HCT116 (cell line): ENCODE measurements around the gene GCK. TPM values are rescaled to one million over a fixed set of nuclear protein-coding genes. Genes with fewer than 3 reads are reported as not detected.

Source experiments
- ATAC-seq: fragments of 200-7000 bp; cut with Tn5 transposase; 2 replicates; pipeline ENCODE4 v1.9.1; 2020; ENCODE audit warnings: mild to moderate bottlenecking, moderate library complexity
- BruUV-seq: library from RNA; stranded (reverse); fragments of 400-500 nt; replicated peaks from 2 replicates; lab custom pipeline; 2021; lab: Mats Ljungman, UMichigan
- CTCF ChIA-PET: fragments of 300-600 bp; sonication (Branson Sonifier 250); formaldehyde crosslinking; loops from one replicate; lab custom pipeline; 2021; ENCODE audit warnings: antibody characterized with exemption; lab: Charles Lee
- POLR2A ChIA-PET: fragments of 300-600, 350-600 bp; sonication (Branson Sonifier 250); formaldehyde crosslinking; loops from one replicate; lab custom pipeline; 2021; ENCODE audit warnings: antibody characterized with exemption; lab: Charles Lee
- RAD21 ChIA-PET, 2 experiments: fragments of 300-600 bp; sonication (Branson Sonifier 250); formaldehyde crosslinking; loops; one replicate each; lab custom pipeline; 2023; ENCODE audit warnings: low total read pairs in 2 of 2; ENCODE audit not compliant: uncharacterized antibody in 2 of 2, unreplicated experiment in 2 of 2, low non-redundant PET in 1 of 2; lab: Charles Lee
- DNase-seq: peaks from one replicate; pipeline ENCODE4 v3.0.0-alpha.2; 2010; ENCODE audit warnings: low read depth, low spot score
- H2AFZ ChIP-seq: fragments of 200-600 bp; shearing (Covaris generic), sonication (generic); 2 replicates; pipeline ENCODE4 v1.6.1; 2017; ENCODE audit warnings: low read depth, mixed run types, mixed read lengths, antibody characterized with exemption, low read length; ENCODE audit not compliant: poor library complexity, severe bottlenecking
- H3K27ac ChIP-seq: 2 replicates; pipeline ENCODE4 v1.5.1; 2012; ENCODE audit warnings: low read depth, low read length
- H3K27me3 ChIP-seq: fragments of 200-600 bp; sonication (generic); 2 replicates; pipeline ENCODE4 v1.6.1; 2016; ENCODE audit warnings: mixed run types, low read length, mixed read lengths; ENCODE audit not compliant: insufficient read depth
- H3K36me3 ChIP-seq, 2 experiments: fragments of 200-500 bp in 1 of 2; fragments of 200-600 bp in 1 of 2; sonication (Bioruptor generic) in 1 of 2; sonication (generic) in 1 of 2; 2 replicates each; pipeline versions ENCODE4 v1.5.1 to v1.6.1; 2014 to 2016; ENCODE audit warnings: low read length in 2 of 2, inconsistent platforms in 1 of 2, mixed read lengths in 1 of 2, mixed run types in 1 of 2; ENCODE audit not compliant: insufficient read depth in 2 of 2, control insufficient read depth in 1 of 2
- H3K4me1 ChIP-seq, 2 experiments: fragments of 200-600 bp in 1 of 2; sonication (generic) in 1 of 2; 2 replicates each; pipeline versions ENCODE4 v1.5.1 to v1.6.1; 2012 to 2017; ENCODE audit warnings: low read length in 2 of 2, inconsistent platforms in 1 of 2, mild to moderate bottlenecking in 1 of 2, mixed read lengths in 1 of 2, mixed run types in 1 of 2, moderate library complexity in 1 of 2; ENCODE audit not compliant: insufficient read depth in 2 of 2, control insufficient read depth in 1 of 2
- H3K4me2 ChIP-seq: fragments of 200-600 bp; sonication (generic); 2 replicates; pipeline ENCODE4 v1.6.1; 2017; ENCODE audit warnings: mixed run types, low read length, mixed read lengths
- H3K4me3 ChIP-seq, 2 experiments: fragments of 200-600 bp in 1 of 2; sonication (generic) in 1 of 2; replicated peaks in 1 of 2; 2 replicates each; pipeline ENCODE4 v1.5.1; 2011 to 2016; ENCODE audit warnings: low read length in 2 of 2, control low read depth in 1 of 2, low read depth in 1 of 2, mild to moderate bottlenecking in 1 of 2, mixed read lengths in 1 of 2, mixed run types in 1 of 2
- H3K79me2 ChIP-seq: fragments of 200-600 bp; sonication (generic); 2 replicates; pipeline ENCODE4 v1.6.1; 2017; ENCODE audit warnings: mild to moderate bottlenecking, mixed run types, low read length, moderate library complexity, mixed read lengths; ENCODE audit not compliant: insufficient read depth
- H3K9ac ChIP-seq: fragments of 200-600 bp; sonication (generic); 2 replicates; pipeline ENCODE4 v1.6.1; 2016; ENCODE audit warnings: low read length, mixed read lengths
- H3K9me2 ChIP-seq: fragments of 200-600 bp; sonication (generic), shearing (Covaris generic); 2 replicates; pipeline ENCODE4 v1.6.1; 2017; ENCODE audit warnings: mixed run types, mild to moderate bottlenecking, moderate library complexity; ENCODE audit not compliant: insufficient read depth
- H3K9me3 ChIP-seq, 2 experiments: fragments of 200-500 bp in 1 of 2; fragments of 200-600 bp in 1 of 2; sonication (Bioruptor generic) in 1 of 2; sonication (generic) in 1 of 2; 2 replicates each; pipeline ENCODE4 v1.6.1; 2014 to 2017; ENCODE audit warnings: low read length in 2 of 2, mixed read lengths in 2 of 2, inconsistent platforms in 1 of 2, low read depth in 1 of 2, mild to moderate bottlenecking in 1 of 2, mixed run types in 1 of 2, moderate library complexity in 1 of 2; ENCODE audit not compliant: control insufficient read depth in 1 of 2, insufficient read depth in 1 of 2
- H4K20me1 ChIP-seq: fragments of 200-600 bp; sonication (generic), shearing (Covaris generic); 2 replicates; pipeline ENCODE4 v1.6.1; 2017; ENCODE audit warnings: mixed run types, mild to moderate bottlenecking, moderate library complexity; ENCODE audit not compliant: insufficient read depth
- CEBPB ChIP-seq: IDR thresholded peaks from 2 replicates; pipeline ENCODE4 v1.6.1; 2012; ENCODE audit warnings: low read depth
- EZH2 ChIP-seq: fragments of 200-600 bp; sonication (generic); IDR thresholded peaks from 2 replicates; pipeline ENCODE4 v1.6.1; 2017; ENCODE audit warnings: antibody characterized with exemption, mixed run types
- EZH2phosphoT487 ChIP-seq: fragments of 200-600 bp; IDR thresholded peaks from 2 replicates; pipeline ENCODE4 v1.6.1; 2018; ENCODE audit warnings: antibody characterized with exemption, borderline replicate concordance
- JUND ChIP-seq: IDR thresholded peaks from 2 replicates; pipeline ENCODE4 v1.6.1; 2012
- POLR2A ChIP-seq: IDR thresholded peaks from 2 replicates; pipeline ENCODE4 v1.7.0; 2011; ENCODE audit warnings: borderline replicate concordance; ENCODE audit not compliant: insufficient read depth, insufficient read length; ENCODE audit errors: extremely low read depth
- POLR2AphosphoS5 ChIP-seq: IDR thresholded peaks from 2 replicates; pipeline ENCODE4 v1.6.1; 2011; ENCODE audit warnings: mild to moderate bottlenecking, low read depth, low read length, moderate library complexity
- SP1 ChIP-seq: IDR thresholded peaks from 2 replicates; pipeline ENCODE4 v1.6.1; 2012; ENCODE audit warnings: low read depth
- SRF ChIP-seq: IDR thresholded peaks from 2 replicates; pipeline ENCODE4 v1.6.1; 2012; ENCODE audit warnings: low read depth
- TCF7L2 ChIP-seq: IDR thresholded peaks from 2 replicates; pipeline ENCODE4 v1.7.0; 2011; ENCODE audit warnings: borderline replicate concordance, inconsistent platforms; ENCODE audit not compliant: insufficient read depth, insufficient read length; ENCODE audit errors: extremely low read depth
- intact Hi-C: fragments of 100-400 bp; cut with micrococcal nuclease; formaldehyde crosslinking; loops from 2 replicates; pipeline ENCODE4 v1.10.0; 2022
- total RNA-seq: library from RNA; stranded (reverse); gene quantifications from one replicate; pipeline ENCODE4 v1.2.1, GENCODE V29; 2021; ENCODE audit not compliant: unreplicated experiment
- TF ChIP-seq, protein P1 (sequence below): IDR thresholded peaks from 2 replicates; pipeline ENCODE4 v1.6.1; 2012
- TF ChIP-seq, protein P2 (sequence below): IDR thresholded peaks from 2 replicates; pipeline ENCODE4 v1.6.1; 2012; ENCODE audit warnings: low read depth
- TF ChIP-seq, protein P3 (sequence below): IDR thresholded peaks from 2 replicates; pipeline ENCODE4 v1.6.1; 2011; ENCODE audit warnings: mild to moderate bottlenecking, low read length, moderate library complexity; ENCODE audit not compliant: insufficient replicate concordance; ENCODE audit errors: extremely low read depth

Gene GCK
- total RNA-seq, 1 experiment from 2014 or later = 0.34 TPM

DNA sequence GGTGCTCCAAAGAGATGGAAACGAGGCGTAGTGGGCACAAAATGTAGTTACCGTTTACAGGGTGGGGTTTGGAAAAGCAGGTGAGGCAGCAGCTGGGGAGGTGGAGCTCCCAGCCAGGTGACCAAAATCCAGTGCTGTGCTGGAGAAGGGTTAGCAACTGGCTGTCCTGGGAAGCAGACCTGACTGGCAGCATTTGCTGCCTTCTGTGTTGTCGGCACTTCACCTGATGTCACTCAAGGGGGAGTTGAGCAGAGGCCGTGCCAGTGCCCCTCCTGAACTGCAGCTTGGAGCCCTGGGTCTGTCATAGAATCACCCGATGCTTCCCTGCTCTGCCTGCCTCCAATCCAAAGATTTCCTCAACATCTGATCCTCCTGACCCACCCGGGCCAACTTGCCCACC, 12.8 kb downstream of the GCK start:
- POLR2A ChIA-PET = no interaction called here
- H3K36me3 ChIP-seq = no peaks in the 10 kb centered on the region
- RAD21 ChIA-PET = no interaction called here
- no TSS peak for BruUV-seq
- no peak overlapping the region for H3K27ac ChIP-seq
- no peak overlapping the region for H3K9ac ChIP-seq
- H3K9me3 ChIP-seq = no peaks in the 10 kb centered on the region
- H3K4me1 ChIP-seq = peaks cover 10 to 11% of the 10 kb centered on the region in 2 experiments
- no peaks in the 10 kb centered on the region for H3K9me2 ChIP-seq
- H3K27me3 ChIP-seq = 0 out of 2 replicates have a peak, but pooled peaks cover 5% of the 10 kb centered on the region
- CTCF ChIA-PET = no interaction called here
- ATAC-seq (no peak), DNase-seq (no peak)
- no peak overlapping the region for H3K4me3 ChIP-seq
- intact Hi-C loops = no loop called here
- H3K79me2 ChIP-seq = no peaks in the 10 kb centered on the region
- TF ChIP-seq SP1 (no peak), EZH2phosphoT487 (no peak), JUND (no peak), CEBPB (no peak), POLR2AphosphoS5 (no peak), TCF7L2 (no peak), POLR2A (no peak), SRF (no peak), EZH2 (no peak)
- TF ChIP-seq, protein P1, sequence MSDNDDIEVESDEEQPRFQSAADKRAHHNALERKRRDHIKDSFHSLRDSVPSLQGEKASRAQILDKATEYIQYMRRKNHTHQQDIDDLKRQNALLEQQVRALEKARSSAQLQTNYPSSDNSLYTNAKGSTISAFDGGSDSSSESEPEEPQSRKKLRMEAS = no peak
- TF ChIP-seq, protein P2, sequence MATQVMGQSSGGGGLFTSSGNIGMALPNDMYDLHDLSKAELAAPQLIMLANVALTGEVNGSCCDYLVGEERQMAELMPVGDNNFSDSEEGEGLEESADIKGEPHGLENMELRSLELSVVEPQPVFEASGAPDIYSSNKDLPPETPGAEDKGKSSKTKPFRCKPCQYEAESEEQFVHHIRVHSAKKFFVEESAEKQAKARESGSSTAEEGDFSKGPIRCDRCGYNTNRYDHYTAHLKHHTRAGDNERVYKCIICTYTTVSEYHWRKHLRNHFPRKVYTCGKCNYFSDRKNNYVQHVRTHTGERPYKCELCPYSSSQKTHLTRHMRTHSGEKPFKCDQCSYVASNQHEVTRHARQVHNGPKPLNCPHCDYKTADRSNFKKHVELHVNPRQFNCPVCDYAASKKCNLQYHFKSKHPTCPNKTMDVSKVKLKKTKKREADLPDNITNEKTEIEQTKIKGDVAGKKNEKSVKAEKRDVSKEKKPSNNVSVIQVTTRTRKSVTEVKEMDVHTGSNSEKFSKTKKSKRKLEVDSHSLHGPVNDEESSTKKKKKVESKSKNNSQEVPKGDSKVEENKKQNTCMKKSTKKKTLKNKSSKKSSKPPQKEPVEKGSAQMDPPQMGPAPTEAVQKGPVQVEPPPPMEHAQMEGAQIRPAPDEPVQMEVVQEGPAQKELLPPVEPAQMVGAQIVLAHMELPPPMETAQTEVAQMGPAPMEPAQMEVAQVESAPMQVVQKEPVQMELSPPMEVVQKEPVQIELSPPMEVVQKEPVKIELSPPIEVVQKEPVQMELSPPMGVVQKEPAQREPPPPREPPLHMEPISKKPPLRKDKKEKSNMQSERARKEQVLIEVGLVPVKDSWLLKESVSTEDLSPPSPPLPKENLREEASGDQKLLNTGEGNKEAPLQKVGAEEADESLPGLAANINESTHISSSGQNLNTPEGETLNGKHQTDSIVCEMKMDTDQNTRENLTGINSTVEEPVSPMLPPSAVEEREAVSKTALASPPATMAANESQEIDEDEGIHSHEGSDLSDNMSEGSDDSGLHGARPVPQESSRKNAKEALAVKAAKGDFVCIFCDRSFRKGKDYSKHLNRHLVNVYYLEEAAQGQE = no peak
- TF ChIP-seq, protein P3, sequence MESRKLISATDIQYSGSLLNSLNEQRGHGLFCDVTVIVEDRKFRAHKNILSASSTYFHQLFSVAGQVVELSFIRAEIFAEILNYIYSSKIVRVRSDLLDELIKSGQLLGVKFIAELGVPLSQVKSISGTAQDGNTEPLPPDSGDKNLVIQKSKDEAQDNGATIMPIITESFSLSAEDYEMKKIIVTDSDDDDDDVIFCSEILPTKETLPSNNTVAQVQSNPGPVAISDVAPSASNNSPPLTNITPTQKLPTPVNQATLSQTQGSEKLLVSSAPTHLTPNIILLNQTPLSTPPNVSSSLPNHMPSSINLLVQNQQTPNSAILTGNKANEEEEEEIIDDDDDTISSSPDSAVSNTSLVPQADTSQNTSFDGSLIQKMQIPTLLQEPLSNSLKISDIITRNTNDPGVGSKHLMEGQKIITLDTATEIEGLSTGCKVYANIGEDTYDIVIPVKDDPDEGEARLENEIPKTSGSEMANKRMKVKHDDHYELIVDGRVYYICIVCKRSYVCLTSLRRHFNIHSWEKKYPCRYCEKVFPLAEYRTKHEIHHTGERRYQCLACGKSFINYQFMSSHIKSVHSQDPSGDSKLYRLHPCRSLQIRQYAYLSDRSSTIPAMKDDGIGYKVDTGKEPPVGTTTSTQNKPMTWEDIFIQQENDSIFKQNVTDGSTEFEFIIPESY = no peak
- H4K20me1 ChIP-seq = no peaks in the 10 kb centered on the region
- no peak overlapping the region for H3K4me2 ChIP-seq
- H2AFZ ChIP-seq = no peak overlapping the region
